Caco-2 (cell line): ENCODE measurements around the gene MBOAT2. TPM values are rescaled to one million over a fixed set of nuclear protein-coding genes. Genes with fewer than 3 reads are reported as not detected.

Experiments
- BruUV-seq: library from RNA; stranded (reverse); fragments of 400-500 nt; replicated peaks from 2 replicates; lab custom pipeline; 2021; lab: Mats Ljungman, UMichigan
- CTCF ChIA-PET: fragments of 300-600 bp; sonication (Branson Sonifier 250); formaldehyde crosslinking; loops from one replicate; lab custom pipeline; 2022; ENCODE audit warnings: antibody characterized with exemption; lab: Charles Lee
- POLR2A ChIA-PET: fragments of 300-600 bp; sonication (Branson Sonifier 250); formaldehyde crosslinking; loops from one replicate; lab custom pipeline; 2022; ENCODE audit warnings: antibody characterized with exemption; lab: Charles Lee
- DNase-seq, 2 experiments: peaks; one replicate each; pipeline versions ENCODE4 v3.0.0 to v3.0.0-alpha.2; 2020 to 2022
- H3K27me3 ChIP-seq: replicated peaks from 2 replicates; pipeline ENCODE4 v1.6.0; 2011; ENCODE audit warnings: low read length; ENCODE audit not compliant: control insufficient read depth, insufficient read depth
- H3K36me3 ChIP-seq: 2 replicates; pipeline ENCODE4 v1.5.1; 2011; ENCODE audit warnings: low read length; ENCODE audit not compliant: control insufficient read depth, insufficient read depth
- H3K4me1 ChIP-seq: fragments of 250-450 bp; sonication (Bioruptor Pico); 2 replicates; pipeline ENCODE4 v1.5.1; 2020; ENCODE audit warnings: mild to moderate bottlenecking
- H3K4me3 ChIP-seq: 2 replicates; pipeline ENCODE4 v1.5.1; 2011; ENCODE audit warnings: low read depth, mild to moderate bottlenecking, control low read depth, low read length
- H3K9me3 ChIP-seq: fragments of 250-450 bp; sonication (Bioruptor Pico); 2 replicates; pipeline ENCODE4 v1.5.1; 2020; ENCODE audit warnings: mild to moderate bottlenecking, moderate library complexity
- H3K27ac Mint-ChIP-seq: one replicate; pipeline ENCODE4 v1.8.0; 2022; ENCODE audit warnings: mixed read lengths; ENCODE audit not compliant: unreplicated experiment
- H3K27me3 Mint-ChIP-seq: one replicate; pipeline ENCODE4 v1.8.0; 2022; ENCODE audit warnings: mixed read lengths; ENCODE audit not compliant: insufficient read depth, unreplicated experiment
- H3K36me3 Mint-ChIP-seq: one replicate; pipeline ENCODE4 v1.8.0; 2022; ENCODE audit warnings: mild to moderate bottlenecking, mixed read lengths; ENCODE audit not compliant: insufficient read depth, unreplicated experiment
- H3K4me1 Mint-ChIP-seq: one replicate; pipeline ENCODE4 v1.8.0; 2022; ENCODE audit warnings: low read depth, mixed read lengths; ENCODE audit not compliant: unreplicated experiment
- H3K4me3 Mint-ChIP-seq: one replicate; pipeline ENCODE4 v1.8.0; 2022; ENCODE audit warnings: mild to moderate bottlenecking, moderate library complexity, mixed read lengths; ENCODE audit not compliant: unreplicated experiment
- H3K9me3 Mint-ChIP-seq: one replicate; pipeline ENCODE4 v1.8.0; 2022; ENCODE audit warnings: mixed read lengths; ENCODE audit not compliant: unreplicated experiment
- CTCF ChIP-seq, 2 experiments: fragments of 200-600 bp in 1 of 2; IDR thresholded peaks; 1 replicate in 1 of 2; 2 replicates in 1 of 2; pipeline versions ENCODE4 v1.5.1 to v1.8.0; 2011 to 2022; ENCODE audit warnings: antibody characterized with exemption in 1 of 2, control low read depth in 1 of 2, inconsistent platforms in 1 of 2, low read depth in 1 of 2, low read length in 1 of 2, mild to moderate bottlenecking in 1 of 2, moderate library complexity in 1 of 2; ENCODE audit not compliant: insufficient read depth in 1 of 2, severe bottlenecking in 1 of 2, unreplicated experiment in 1 of 2
- intact Hi-C: fragments of 100-400 bp; cut with micrococcal nuclease; formaldehyde crosslinking; loops from one replicate; pipeline ENCODE4 v1.10.0; 2022; ENCODE audit not compliant: unreplicated experiment
- total RNA-seq: library from RNA; stranded (reverse); gene quantifications from 2 replicates; pipeline ENCODE4 v1.2.3, GENCODE V29; 2022

Gene MBOAT2
- total RNA-seq, 1 experiment from 2014 or later, result 12.6 TPM

GRCh38 chr2:8862230-8862629, 141.3 kb downstream of the MBOAT2 start:
- Histone ChIP-seq H3K4me1 (no peaks in the 10 kb centered on the region), H3K9me3 (no peaks in the 10 kb centered on the region), H3K4me3 (no peak overlapping the region), H3K36me3 (no peaks in the 10 kb centered on the region), H3K27me3 (no peaks in the 10 kb centered on the region)
- Mint-ChIP-seq H3K4me3 (no peak overlapping the region), H3K27ac (no peak overlapping the region), H3K9me3 (no peaks in the 10 kb centered on the region), H3K36me3 (no peaks in the 10 kb centered on the region), H3K27me3 (no peaks in the 10 kb centered on the region), H3K4me1 (no peaks in the 10 kb centered on the region)
- no peak for DNase-seq
- intact Hi-C loops, result no loop called here
- TF ChIP-seq CTCF (IDR thresholded peaks at IDR 0.05; ENCODE audit: insufficient read depth in 1 of 2, low read depth in 1 of 2, low read length in 1 of 2, severe bottlenecking in 1 of 2, unreplicated experiment in 1 of 2), result no peak
- ChIA-PET CTCF (no interaction called here), POLR2A (no interaction called here)
- BruUV-seq, result no TSS peak

GRCh38 chr2:8861797-8862196, 141.7 kb downstream of the MBOAT2 start:
- CTCF ChIA-PET, result no interaction called here
- Histone ChIP-seq H3K9me3 (no peaks in the 10 kb centered on the region), H3K27me3 (no peaks in the 10 kb centered on the region), H3K36me3 (no peaks in the 10 kb centered on the region), H3K4me3 (no peak overlapping the region), H3K4me1 (no peaks in the 10 kb centered on the region)
- no peaks in the 10 kb centered on the region for H3K27me3 Mint-ChIP-seq
- no peak for TF ChIP-seq CTCF (IDR thresholded peaks at IDR 0.05; ENCODE audit: insufficient read depth in 1 of 2, low read depth in 1 of 2, low read length in 1 of 2, severe bottlenecking in 1 of 2, unreplicated experiment in 1 of 2)
- BruUV-seq, result no TSS peak
- no peaks in the 10 kb centered on the region for H3K36me3 Mint-ChIP-seq
- intact Hi-C loops, result no loop called here
- H3K27ac Mint-ChIP-seq, result no peak overlapping the region
- H3K4me1 Mint-ChIP-seq, result no peaks in the 10 kb centered on the region
- no peak overlapping the region for H3K4me3 Mint-ChIP-seq
- no peak for DNase-seq
- no peaks in the 10 kb centered on the region for H3K9me3 Mint-ChIP-seq
- POLR2A ChIA-PET, result no interaction called here

DNA sequence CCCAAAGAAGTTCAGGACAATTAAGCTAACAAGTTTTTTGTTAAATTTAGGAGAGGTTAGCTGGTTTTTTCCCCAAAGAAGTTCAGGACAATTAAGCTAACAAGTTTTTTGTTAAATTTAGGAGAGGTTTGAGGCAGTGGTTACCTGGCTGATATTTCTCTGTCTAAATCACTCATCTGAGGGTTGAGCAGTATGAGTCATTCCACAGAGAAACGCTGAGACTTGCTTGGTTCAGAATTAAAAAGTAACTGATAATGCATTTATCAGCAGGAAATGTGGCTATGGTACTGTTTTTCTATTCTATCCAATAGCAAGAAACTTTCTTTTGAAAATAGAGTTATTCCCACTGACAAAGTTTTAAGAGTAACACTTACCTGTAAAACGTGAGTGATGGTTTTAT, 143.2 kb downstream of the MBOAT2 start:
- no peak for TF ChIP-seq CTCF (IDR thresholded peaks at IDR 0.05; ENCODE audit: insufficient read depth in 1 of 2, low read depth in 1 of 2, low read length in 1 of 2, severe bottlenecking in 1 of 2, unreplicated experiment in 1 of 2)
- no peak for DNase-seq
- no TSS peak for BruUV-seq
- POLR2A ChIA-PET, result no interaction called here
- Histone ChIP-seq H3K36me3 (no peaks in the 10 kb centered on the region), H3K4me1 (no peaks in the 10 kb centered on the region), H3K27me3 (no peaks in the 10 kb centered on the region), H3K9me3 (no peaks in the 10 kb centered on the region), H3K4me3 (no peak overlapping the region)
- Mint-ChIP-seq H3K27me3 (no peaks in the 10 kb centered on the region), H3K27ac (no peak overlapping the region), H3K4me3 (no peak overlapping the region), H3K4me1 (no peaks in the 10 kb centered on the region), H3K9me3 (no peaks in the 10 kb centered on the region), H3K36me3 (no peaks in the 10 kb centered on the region)
- CTCF ChIA-PET, result no interaction called here
- intact Hi-C loops, result no loop called here
